NCI-H1105 (cell line): ENCODE data around the gene CPT1B.
"Not testable (repeated sequence)": the region's sequence is repeated elsewhere in the genome, so short reads cannot be mapped to it uniquely, and the experiment has no call there.

ENCODE experiments used
- DNase-seq: peaks from one replicate; lab custom pipeline; 2025; lab: John Stamatoyannopoulos, UW

CPT1B gene

GRCh38 chr22:50577987-50578775 is at the start of gene CPT1B:
CPT1B (minus strand) TSS chr22:50578427; CDS start chr22:50577915, 512 bp downstream.
- no peak for DNase-seq

GRCh38 chr22:50626850-50627641 is 48.8 kb upstream of the CPT1B start:
- DNase-seq: no peak

DNA sequence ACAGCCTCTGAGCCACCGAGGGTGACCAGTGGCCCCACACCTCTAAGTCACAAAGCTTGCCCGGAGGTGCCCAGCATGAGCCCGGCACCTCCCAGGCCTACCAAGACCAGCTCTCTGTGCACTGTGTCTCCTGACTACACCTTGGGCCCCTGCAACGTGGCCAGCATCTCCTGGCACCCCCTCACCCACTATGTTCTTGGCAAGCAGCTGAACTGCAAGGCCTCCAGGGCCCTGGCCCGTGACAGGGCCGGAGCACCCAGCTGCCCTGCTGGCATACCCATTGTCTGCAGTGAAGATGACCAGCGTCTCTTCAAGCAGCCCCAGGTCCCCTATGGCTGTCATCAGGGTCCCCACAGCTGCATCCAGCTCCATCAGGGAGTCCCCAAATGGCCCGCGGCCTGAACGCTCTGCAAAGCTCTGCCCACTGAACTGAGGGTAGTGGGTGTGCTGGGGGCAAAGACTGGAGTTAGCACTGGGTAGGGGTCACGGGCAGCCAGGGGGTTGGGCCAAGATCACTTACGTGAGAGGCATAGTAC is 48.2 kb upstream of the CPT1B start:
- no peak for DNase-seq

- no peak for DNase-seq
These were observed 47.5 kb upstream of the CPT1B start for GRCh38 chr22:50625568-50626313.

GRCh38 chr22:50625131-50625567 is 46.9 kb upstream of the CPT1B start:
- DNase-seq: no peak

DNA sequence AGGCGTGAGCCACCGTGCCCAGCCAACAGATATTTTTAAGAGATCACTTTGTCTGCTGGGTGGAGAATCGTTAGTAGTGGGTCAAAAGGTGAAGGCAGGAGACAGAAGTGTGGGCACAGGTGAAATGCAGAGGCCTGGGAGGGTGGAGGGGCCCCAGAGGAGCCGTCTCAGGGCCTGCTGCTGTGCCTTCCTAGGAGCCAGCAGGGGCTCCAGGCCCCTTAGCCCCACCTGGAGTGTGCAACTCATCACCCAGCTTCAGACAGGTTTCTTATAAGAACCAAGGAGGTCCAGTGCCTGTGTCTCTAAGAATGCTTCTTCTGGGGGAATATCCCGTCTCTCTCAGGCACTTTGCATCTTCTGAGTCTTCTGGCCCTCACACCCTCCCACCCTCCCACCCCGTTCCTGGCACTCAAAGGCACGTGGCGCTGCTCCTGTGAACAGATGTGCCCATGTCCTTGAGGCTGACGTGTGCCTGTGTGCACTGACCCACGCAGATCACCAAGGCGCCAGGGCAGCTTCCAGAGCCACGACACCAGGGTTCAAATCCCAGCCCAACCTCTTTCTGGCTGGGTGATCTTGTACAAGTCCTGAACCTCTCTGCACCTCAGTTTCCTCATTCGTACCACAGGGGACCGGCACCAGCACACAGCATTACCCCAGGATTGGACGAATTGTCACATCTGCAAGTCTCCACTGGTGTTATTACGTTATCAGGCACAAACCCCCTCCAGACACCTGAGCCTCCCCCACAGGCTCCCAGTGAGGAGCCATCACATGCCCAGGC is 46.3 kb upstream of the CPT1B start:
- no peak for DNase-seq

- DNase-seq: peak; percentile 90
These were observed 44.6 kb upstream of the CPT1B start for GRCh38 chr22:50622723-50623327.

DNA sequence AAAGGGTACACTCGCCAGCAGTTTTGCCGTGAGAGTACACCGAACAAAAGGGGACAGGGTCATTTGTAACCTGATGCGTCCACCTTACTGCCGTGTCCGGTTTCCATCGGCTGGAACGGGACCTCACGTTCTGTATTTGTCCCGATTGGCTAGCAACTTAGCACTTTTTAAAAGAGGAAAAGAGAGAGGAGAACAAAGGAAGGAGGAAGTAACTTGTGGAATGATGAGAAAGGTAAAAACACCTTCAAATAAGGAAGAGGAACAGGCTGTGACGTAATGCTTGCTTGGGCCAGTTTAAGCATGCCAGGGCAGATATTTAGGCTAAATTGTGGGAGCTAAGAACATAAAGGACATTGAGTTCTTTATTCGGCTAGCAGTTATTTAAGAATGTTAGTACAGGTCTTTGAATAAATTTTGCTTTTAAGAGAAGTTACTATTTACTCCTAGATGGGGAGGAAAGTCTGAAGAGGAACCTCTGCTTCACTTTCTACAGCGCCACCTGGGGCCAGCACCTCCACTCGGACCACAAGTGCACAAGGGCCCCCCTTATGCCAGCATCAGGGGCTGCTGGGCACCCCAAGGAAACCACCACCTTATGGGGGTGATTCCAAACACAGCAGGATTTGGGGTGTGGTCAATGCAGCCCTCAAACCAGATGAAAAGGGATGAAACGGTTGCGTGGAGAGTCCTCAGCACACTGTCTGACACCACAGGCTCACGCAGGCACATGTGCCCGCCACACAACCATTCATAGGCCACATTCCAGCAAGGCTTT is 43.9 kb upstream of the CPT1B start:
- DNase-seq: no peak

GRCh38 chr22:50621356-50621880 is 43.2 kb upstream of the CPT1B start:
- DNase-seq: no peak

DNA sequence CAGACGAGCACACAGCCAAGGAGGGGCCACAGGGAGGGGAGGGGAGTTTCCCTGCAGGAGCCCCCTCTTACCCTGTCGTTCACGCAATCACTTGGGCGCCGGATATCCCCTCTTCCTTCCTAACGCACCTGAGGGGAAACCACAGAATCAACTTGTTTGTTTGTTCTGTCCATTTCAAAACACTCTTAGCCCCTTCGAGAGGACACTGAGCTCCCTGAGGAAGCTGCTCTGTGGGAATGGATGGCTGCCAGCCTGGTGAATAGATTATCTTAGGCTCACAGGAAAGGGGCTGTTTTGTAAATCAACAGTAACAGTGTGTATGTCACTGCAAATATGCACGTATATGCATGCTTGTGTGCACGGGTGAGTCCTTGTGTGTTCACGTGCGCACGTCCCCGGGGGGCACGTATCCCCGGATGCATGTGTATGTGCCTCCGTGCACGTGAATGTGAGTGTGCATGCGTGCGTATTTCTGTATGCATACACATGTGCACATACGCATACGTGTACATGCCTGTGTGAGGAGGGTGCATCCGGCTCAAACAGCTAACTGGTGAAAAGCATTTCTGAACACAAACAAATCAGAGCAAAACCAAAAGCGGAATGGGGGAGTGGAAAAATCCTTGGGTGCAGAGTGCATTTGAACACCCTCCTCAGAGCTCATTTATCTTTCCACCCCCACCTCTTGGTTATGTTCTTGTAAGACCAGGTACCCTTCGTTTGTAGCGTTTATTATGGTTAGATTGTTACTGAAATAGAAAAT is 42.5 kb upstream of the CPT1B start:
- no peak for DNase-seq

DNA sequence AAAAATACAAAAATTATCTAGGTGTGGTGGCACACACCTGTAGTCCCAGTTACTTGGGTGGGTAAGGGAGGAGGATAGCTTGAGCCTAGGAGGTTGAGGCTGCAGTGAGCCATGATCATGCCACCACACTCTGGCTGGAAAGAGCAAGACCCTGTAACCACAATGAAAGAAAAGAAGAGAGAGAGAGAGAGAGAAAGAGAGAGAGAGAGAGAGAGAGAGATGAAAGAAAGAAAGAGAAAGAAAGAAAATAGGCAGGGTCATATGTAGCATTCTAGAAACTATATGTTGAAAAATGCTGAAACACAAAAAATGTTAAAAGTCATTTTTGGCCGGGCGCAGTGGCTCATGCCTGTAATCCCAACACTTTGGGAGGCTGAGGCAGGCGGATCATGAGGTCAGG is 36.1 kb upstream of the CPT1B start:
- DNase-seq: not testable (repeated sequence)

DNA sequence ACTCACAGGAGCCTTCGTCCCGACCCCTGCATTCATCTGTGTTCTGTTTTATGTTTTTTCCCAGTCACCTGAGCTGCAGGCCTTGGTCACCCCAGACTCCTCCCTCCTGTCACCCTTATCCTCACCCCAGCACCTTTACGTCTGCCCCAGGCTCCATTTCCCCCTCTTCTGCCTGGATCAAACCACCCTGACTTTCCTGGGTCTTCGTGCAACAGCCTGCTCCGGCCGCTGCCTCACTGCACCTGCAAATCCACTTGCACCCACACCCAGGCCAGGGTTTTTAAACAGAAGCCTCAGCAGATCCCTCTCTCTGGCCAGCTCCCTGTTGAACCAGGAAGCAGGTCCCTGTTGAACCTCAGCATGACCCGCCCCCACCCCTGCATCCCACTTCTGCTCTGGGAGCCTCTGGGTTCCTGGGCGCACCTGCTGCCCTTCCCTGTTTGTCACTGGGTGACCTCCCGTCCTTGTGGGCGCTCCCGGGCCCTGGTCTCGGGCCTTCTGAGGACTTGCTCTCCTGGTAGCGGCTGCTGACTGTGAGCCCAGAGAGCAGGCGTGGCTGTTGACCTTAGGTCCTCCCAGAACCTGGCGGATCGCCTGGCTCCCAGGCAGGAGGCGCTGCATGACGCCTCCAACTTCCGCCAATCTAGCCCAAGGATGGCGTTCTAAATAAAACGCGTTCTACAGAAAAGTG is 35.2 kb upstream of the CPT1B start:
- no peak for DNase-seq

DNA sequence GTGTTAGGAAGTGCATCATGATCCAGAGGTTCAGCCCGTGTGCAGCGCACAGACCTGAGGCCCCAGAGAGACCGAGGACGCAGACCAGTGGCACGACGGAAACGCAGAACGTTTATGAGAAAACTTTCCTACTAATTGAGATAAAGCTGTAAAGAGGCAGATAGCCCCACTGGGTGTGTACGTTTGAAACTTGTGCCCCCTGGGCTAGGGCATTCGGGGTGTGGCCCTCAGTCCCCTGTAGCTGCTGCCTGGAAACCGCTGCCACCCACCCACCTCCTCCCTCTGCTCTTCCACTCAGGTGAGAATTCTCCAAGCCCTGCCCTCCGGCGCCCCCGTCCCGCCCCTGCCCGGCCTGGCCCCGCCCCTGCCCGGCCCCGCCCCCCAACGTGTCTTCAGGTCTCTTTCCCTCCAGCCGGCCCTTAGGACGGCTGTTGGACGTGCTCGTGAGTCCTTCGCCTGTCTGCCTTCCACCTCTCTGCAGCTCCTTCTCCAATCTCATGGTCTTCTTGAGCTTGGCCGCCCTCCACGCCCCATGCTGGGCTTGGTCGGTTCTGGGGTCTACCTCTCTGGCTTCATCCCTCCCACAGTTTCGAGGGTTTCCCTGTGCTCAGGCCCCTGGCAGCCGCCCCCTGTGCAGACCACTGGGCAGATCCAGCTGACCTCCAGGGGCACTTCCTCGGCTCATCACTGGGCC is 34.4 kb upstream of the CPT1B start:
- no peak for DNase-seq

DNA sequence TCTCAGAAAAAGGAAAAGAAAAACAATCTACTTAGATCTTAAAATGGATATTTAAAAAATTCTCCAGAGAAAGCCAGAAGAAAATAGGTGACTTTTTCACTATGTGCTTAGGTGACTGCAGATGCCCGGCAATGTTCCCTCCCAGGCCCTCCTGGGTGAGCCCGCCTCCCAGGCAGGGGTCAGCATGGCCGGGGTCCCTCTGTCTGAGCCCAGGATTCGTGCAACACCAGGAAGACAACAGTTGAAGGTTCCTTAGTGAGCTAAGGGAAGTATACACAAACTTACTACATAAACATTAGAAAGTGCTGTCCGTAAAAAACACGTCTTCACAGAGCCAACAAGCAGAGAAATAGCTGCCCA is 33.9 kb upstream of the CPT1B start:
- DNase-seq: no peak

DNA sequence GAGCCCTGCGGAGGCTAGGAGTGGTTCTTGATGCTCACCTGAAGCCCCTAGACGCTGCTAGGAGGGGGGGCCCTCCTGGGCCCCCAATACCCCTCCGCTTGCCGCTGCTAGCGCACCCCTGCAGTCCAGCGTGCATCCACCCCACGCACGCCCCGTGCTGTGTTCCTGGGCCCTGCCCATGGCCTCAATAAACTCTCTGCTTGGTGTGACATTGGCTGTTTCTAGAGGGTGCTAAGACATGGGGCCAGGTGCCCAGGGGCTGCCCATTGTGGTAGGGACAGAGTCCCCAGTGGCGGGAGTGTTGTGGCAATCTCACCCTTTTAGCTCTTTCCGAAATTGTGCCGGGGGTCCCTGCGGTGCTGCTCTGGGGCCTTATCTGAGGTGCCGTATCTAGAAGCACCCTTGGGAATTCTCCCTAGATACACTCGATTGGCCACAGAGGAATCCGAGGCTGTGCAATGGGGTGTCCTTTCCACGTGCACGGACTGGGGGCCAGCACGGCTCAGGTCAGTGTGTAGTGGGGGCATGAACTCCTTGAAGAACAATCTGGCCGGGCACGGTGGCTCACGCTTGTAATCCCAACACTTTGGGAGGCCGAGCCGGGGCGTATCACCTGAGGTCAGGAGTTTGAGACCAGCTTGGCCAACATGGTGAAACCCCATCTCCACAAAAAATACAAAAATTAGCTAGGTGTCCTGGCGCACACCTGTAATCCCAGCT is 33.3 kb upstream of the CPT1B start:
- no peak for DNase-seq

GRCh38 chr22:50610581-50610980 is 32.4 kb upstream of the CPT1B start:
- no peak for DNase-seq

DNA sequence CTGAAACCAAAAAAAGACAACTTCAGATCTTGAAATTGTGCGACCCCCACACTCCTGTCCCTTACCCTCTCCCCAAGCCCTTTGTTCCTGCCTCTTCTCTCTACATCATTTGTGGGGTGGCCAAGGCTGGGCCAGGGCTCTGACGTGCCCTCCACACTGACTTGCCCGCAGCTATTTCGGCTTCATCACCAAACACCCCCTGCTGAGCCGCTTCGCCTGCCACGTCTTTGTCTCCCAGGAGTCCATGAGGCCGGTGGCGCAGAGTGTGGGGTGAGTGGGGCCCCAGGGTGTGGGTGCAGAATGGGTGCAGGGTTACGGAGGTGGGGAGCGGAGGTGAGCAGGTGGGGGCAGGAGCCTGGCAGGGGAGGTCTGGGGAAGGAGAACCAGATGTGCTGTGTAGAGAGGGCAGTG is 31.8 kb upstream of the CPT1B start:
- DNase-seq: no peak
